ENCODE results near the gene C10orf53. TPM values are rescaled to one million over a fixed set of nuclear protein-coding genes. Genes with fewer than 3 reads are reported as not detected.

The C10orf53 gene
- total and polyA plus RNA-seq, 2 of the 8 experiments (the other 6 are each of a cell fraction or from before 2014, with no cell fraction given): not detected

DNA sequence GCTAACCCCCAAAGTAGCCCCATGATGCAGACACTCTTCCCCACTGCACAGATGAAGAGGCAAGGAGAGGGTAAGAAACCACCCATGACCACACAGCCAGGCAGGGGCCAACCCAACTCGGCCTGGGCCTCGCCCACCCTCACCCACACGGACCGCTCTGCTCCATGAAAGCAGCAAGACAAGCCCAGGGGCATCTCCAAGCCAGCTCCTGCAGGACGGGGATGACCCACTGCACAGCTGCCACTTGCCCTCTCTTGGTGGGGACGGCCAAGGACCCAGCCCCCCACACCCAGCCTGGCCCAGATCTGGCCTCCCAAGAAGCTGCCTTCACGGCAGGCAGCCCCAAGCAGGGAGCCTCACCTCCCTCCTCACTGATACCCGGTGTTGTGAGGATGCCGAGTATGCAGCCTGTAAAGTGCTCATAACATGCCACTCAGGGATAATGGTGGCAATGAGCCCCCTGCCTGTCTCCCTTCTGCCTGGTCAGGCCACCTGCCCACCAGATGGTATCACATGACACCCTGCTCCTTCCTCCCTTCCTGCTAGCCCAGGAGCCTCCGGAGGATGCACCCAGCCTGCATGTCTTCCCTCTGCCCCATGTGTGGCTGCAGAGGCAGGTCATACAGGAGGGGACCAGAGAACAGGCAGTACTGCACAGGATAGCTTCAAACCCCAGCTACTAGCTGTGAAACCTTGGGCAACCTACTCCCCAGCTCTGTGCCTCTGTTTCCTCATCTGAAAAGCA lies 59.3 kb downstream of the C10orf53 start (continued):
- no peak for TF ChIP-seq TAF7 (optimal IDR thresholded peaks at IDR 0.05; ENCODE audit: borderline replicate concordance, low read depth, low read length)
